Mesenchymal stem cell (in vitro differentiated cells and primary cell): ENCODE data around the gene PCSK7.

ENCODE experiments used
- DNase-seq: peaks from one replicate; pipeline ENCODE4 v3.0.0-alpha.2; 2013
- H2AFZ ChIP-seq: one replicate; pipeline ENCODE4 v1.6.1; 2013; ENCODE audit warnings: low read depth, mild to moderate bottlenecking, control low read depth, inconsistent platforms, low read length, moderate library complexity
- H2AK5ac ChIP-seq: 2 replicates; pipeline ENCODE4 v1.6.1; 2013; ENCODE audit warnings: low read length, moderate library complexity, mild to moderate bottlenecking, inconsistent platforms; ENCODE audit not compliant: severe bottlenecking
- H2BK120ac ChIP-seq: one replicate; pipeline ENCODE4 v1.6.1; 2013; ENCODE audit warnings: low read depth, mild to moderate bottlenecking, inconsistent platforms, low read length, moderate library complexity
- H2BK12ac ChIP-seq, 2 experiments: one replicate each; pipeline ENCODE4 v1.6.1; 2013; ENCODE audit warnings: inconsistent platforms in 2 of 2, low read length in 2 of 2, mild to moderate bottlenecking in 2 of 2, moderate library complexity in 2 of 2, control low read depth in 1 of 2
- H2BK15ac ChIP-seq: one replicate; pipeline ENCODE4 v1.6.1; 2013; ENCODE audit warnings: mild to moderate bottlenecking, low read depth, inconsistent platforms; ENCODE audit not compliant: poor library complexity, severe bottlenecking
- H2BK5ac ChIP-seq: 2 replicates; pipeline ENCODE4 v1.6.1; 2013; ENCODE audit warnings: low read depth, mild to moderate bottlenecking, low read length, control low read depth, inconsistent platforms; ENCODE audit not compliant: poor library complexity, severe bottlenecking
- H3K14ac ChIP-seq, 2 experiments: one replicate each; pipeline ENCODE4 v1.6.1; 2013; ENCODE audit warnings: inconsistent platforms in 2 of 2, low read length in 2 of 2, control low read depth in 1 of 2, mild to moderate bottlenecking in 1 of 2, moderate library complexity in 1 of 2
- H3K18ac ChIP-seq, 2 experiments: one replicate each; pipeline ENCODE4 v1.6.1; 2013; ENCODE audit warnings: inconsistent platforms in 2 of 2, low read length in 2 of 2, control low read depth in 1 of 2, low read depth in 1 of 2, mild to moderate bottlenecking in 1 of 2
- H3K23ac ChIP-seq, 2 experiments: one replicate each; pipeline ENCODE4 v1.6.1; 2013; ENCODE audit warnings: inconsistent platforms in 2 of 2, low read length in 2 of 2, mild to moderate bottlenecking in 2 of 2, moderate library complexity in 2 of 2, control low read depth in 1 of 2
- H3K27ac ChIP-seq: 2 replicates; pipeline ENCODE4 v1.5.1; 2013; ENCODE audit warnings: mild to moderate bottlenecking, moderate library complexity, low read length, control low read depth, inconsistent platforms; ENCODE audit not compliant: poor library complexity, severe bottlenecking
- H3K27me3 ChIP-seq, 2 experiments: 2 replicates each; pipeline versions ENCODE4 v1.6.1 to v1.7.0; 2013; ENCODE audit warnings: low read length in 2 of 2, mild to moderate bottlenecking in 2 of 2, moderate library complexity in 2 of 2, control low read depth in 1 of 2, inconsistent platforms in 1 of 2; ENCODE audit not compliant: control insufficient read depth in 1 of 2, insufficient read depth in 1 of 2
- H3K36me3 ChIP-seq, 2 experiments: 2 replicates each; pipeline versions ENCODE4 v1.6.1 to v1.7.0; 2013; ENCODE audit warnings: low read length in 2 of 2, control low read depth in 1 of 2, inconsistent platforms in 1 of 2, low read depth in 1 of 2, mild to moderate bottlenecking in 1 of 2; ENCODE audit not compliant: insufficient read depth in 2 of 2, control insufficient read depth in 1 of 2
- H3K4ac ChIP-seq, 2 experiments: one replicate each; pipeline ENCODE4 v1.6.1; 2013; ENCODE audit warnings: inconsistent platforms in 2 of 2, low read length in 2 of 2, mild to moderate bottlenecking in 2 of 2, moderate library complexity in 2 of 2, control low read depth in 1 of 2, low read depth in 1 of 2
- H3K4me1 ChIP-seq: 2 replicates; pipeline ENCODE4 v1.6.1; 2013; ENCODE audit warnings: low read depth, low read length, control low read depth; ENCODE audit not compliant: control insufficient read depth, insufficient read depth
- H3K4me2 ChIP-seq: 2 replicates; pipeline ENCODE4 v1.6.1; 2013; ENCODE audit warnings: low read length, mild to moderate bottlenecking, inconsistent platforms; ENCODE audit not compliant: poor library complexity, severe bottlenecking
- H3K4me3 ChIP-seq, 2 experiments: 2 replicates each; pipeline versions ENCODE4 v1.5.1 to v1.7.0; 2013; ENCODE audit warnings: low read length in 2 of 2, mild to moderate bottlenecking in 2 of 2, control low read depth in 1 of 2, low read depth in 1 of 2; ENCODE audit not compliant: insufficient read depth in 1 of 2
- H3K79me1 ChIP-seq: replicated peaks from 2 replicates; pipeline ENCODE4 v1.6.1; 2013; ENCODE audit warnings: mild to moderate bottlenecking, control low read depth, low read length, inconsistent platforms; ENCODE audit not compliant: poor library complexity, severe bottlenecking
- H3K9ac ChIP-seq: 2 replicates; pipeline ENCODE4 v1.7.0; 2013; ENCODE audit warnings: mild to moderate bottlenecking, low read length, moderate library complexity
- H3K9me3 ChIP-seq: 2 replicates; pipeline ENCODE4 v1.7.0; 2013; ENCODE audit warnings: mild to moderate bottlenecking, low read length; ENCODE audit not compliant: control insufficient read depth
- H4K8ac ChIP-seq: one replicate; pipeline ENCODE4 v1.6.1; 2013; ENCODE audit warnings: inconsistent platforms, mild to moderate bottlenecking, low read length, moderate library complexity
- H4K91ac ChIP-seq: one replicate; pipeline ENCODE4 v1.6.1; 2013; ENCODE audit warnings: mild to moderate bottlenecking, low read length, inconsistent platforms
- WGBS: methylation state at CpG from one replicate; pipeline ENCODE4 v1.1.7; 2013; ENCODE audit warnings: mixed read lengths; 5-methylcytosine and 5-hydroxymethylcytosine counted together

The PCSK7 gene

DNA sequence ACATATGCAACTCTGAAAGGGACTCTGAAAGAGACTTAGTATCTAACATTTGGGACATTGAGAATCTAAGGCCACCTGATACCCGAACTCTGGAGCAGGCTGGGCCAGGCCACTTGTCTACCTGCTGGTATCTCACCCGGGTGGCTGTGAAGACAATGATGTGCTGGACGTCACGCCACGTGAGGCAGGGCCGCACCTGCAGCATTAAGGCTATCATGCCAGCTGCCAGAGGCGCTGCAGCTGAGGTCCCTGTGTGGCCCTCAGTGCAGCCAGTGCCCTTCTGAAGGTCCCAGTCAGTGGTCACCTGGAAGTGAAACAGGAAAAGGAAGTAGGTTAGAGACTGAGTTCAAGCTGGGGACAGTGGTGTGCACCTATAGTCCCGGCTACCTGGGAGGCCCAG lies 12.4 kb downstream of the PCSK7 start:
- H2BK15ac ChIP-seq, result no peak overlapping the region
- H3K4me1 ChIP-seq, result peaks cover 8% of the 10 kb centered on the region
- no peak overlapping the region for H2AK5ac ChIP-seq
- H2AFZ ChIP-seq, result no peak overlapping the region
- no peak overlapping the region for H4K8ac ChIP-seq
- no peak overlapping the region for H3K9ac ChIP-seq
- H4K91ac ChIP-seq, result no peak overlapping the region
- H3K4ac ChIP-seq, result no peak overlapping the region
- H3K23ac ChIP-seq, result no peak overlapping the region
- no peak for DNase-seq
- H3K4me3 ChIP-seq, result no peak overlapping the region
- no peak overlapping the region for H3K27ac ChIP-seq
- 94% methylated on average over 8 of the region's 8 CpGs for WGBS
- H2BK12ac ChIP-seq, result no peak overlapping the region
- H3K18ac ChIP-seq, result no peak overlapping the region
- H3K4me2 ChIP-seq, result no peak overlapping the region
- peaks cover 62 to 71% of the 10 kb centered on the region in 2 experiments for H3K36me3 ChIP-seq
- no peak overlapping the region for H3K14ac ChIP-seq
- no peak overlapping the region for H2BK5ac ChIP-seq
- H2BK120ac ChIP-seq, result no peak overlapping the region
- H3K79me1 ChIP-seq, result peaks cover 5% of the 10 kb centered on the region
- H3K27me3 ChIP-seq, result no peaks in the 10 kb centered on the region
- H3K9me3 ChIP-seq, result no peaks in the 10 kb centered on the region

DNA sequence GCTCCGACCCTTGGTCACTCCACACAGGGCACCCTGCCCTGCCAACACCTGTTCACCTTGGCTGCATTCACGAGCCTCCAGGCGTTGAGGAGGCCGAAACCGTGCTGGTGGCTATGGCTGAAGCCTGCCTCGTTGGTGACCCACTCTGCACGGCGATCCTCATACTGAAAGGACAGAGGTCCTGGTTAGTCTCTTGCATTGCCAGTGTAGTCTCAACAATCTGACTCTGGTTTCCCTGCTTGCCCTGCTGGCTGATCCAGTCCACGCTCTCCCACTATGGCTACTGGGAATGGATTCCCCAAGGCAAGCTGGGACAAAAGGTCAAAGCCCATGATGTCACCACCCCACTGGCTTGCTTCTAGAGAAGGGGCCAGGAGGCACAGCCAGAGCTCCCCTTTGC lies 12.9 kb downstream of the PCSK7 start:
- Histone ChIP-seq H2BK15ac (no peak overlapping the region), H3K4me3 (no peak overlapping the region), H3K9ac (no peak overlapping the region), H2BK5ac (no peak overlapping the region), H2BK12ac (no peak overlapping the region), H3K4ac (no peak overlapping the region), H2AK5ac (no peak overlapping the region), H4K91ac (no peak overlapping the region), H3K4me1 (peaks cover 8% of the 10 kb centered on the region), H3K14ac (no peak overlapping the region), H3K27me3 (no peaks in the 10 kb centered on the region), H3K4me2 (no peak overlapping the region), H3K23ac (peak overlapping the region in 1 of 2 experiments; percentile 15), H3K9me3 (no peaks in the 10 kb centered on the region), H4K8ac (no peak overlapping the region), H2AFZ (no peak overlapping the region), H3K18ac (no peak overlapping the region), H2BK120ac (no peak overlapping the region), H3K36me3 (peaks cover 59 to 71% of the 10 kb centered on the region in 2 experiments), H3K79me1 (peaks cover 5% of the 10 kb centered on the region), H3K27ac (no peak overlapping the region)
- DNase-seq, result no peak
- WGBS, result 98% methylated on average over 9 of the region's 9 CpGs

DNA sequence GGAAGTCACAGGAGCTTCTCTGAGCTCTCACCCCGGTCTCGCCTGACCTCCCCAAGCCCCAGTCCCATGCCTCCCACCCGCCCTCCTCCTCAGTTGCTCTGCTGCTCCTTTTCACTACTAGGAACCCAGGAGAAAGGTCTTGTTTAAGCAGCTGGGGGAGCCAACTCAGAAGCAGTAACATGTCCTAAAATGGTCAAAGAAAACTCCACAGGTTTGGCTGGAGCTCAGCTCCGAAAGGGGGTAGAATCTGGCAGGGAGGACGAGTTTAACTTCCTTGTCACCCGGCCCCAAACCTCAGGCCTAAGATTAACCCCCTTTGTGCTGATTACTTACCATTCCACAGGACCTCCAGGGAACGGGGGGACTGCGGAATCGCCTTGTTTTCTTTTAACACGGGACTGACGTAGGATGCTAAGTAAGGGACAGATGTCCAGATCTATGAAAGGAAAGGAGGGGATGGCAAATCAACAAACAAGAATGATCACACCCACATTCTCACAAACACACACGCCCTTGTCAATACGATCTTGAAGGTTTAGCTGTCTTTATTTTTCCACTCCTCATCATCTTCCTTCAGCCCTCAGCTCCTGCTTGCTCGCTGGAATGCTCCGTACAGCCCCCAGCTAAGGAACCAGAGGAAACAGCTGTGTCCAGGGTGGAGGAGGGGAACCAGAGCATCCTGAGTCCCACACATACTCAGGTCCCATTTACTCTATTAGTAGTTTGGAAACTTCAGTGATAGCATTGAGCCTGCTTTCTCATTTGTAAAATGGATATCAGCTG lies 13.5 kb downstream of the PCSK7 start:
- no peak overlapping the region for H2BK12ac ChIP-seq

DNA sequence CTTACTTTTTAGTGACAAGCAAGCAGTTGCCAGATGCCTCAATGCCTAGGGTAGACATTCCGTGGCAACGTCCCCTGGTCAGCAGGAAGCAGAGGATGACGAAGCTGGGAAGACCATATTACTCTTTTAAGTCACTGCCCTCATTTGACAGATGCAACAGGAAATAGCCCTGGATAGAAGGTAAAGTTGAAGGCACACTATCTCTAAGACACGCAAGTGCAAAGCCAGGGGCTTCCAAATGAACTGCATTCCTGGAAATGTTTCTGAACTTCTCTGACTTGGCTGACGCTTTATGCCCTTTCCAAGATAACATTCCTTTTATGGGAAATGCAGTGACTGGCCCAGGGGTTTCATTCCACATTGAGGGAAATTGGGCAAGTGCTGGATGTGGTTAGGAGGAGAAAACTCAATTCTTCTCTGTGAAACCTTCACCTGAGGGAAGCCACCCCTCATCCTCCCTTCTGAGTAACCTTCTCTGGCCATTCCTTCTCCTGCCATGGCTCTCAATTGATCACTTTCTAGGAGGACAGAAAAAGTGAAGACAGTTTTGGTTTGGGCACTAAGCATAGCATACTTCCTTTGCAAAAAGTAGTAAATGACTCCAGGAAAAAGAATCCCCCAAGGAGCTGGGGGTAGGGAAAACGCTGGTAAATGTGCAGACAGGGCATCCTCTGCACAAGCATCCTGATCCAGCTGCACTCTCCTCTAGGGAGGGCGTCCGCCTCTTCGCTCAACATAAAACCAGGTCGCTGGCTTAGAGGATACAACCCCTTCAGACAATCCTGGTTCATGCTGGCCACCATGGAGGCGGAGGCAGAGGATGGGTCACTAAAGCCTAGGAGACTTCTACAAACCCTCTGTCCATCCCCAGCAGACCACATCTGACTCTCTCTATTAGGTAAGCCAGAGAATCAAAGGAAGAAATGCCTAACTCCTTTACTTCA lies 14.5 kb downstream of the PCSK7 start:
- Histone ChIP-seq H3K4me2 (no peak overlapping the region), H3K27ac (no peak overlapping the region), H4K8ac (no peak overlapping the region), H3K9me3 (no peaks in the 10 kb centered on the region), H2BK5ac (no peak overlapping the region), H3K4me3 (no peak overlapping the region), H3K79me1 (peaks cover 5% of the 10 kb centered on the region), H3K18ac (no peak overlapping the region), H2AK5ac (no peak overlapping the region), H2AFZ (no peak overlapping the region), H3K23ac (no peak overlapping the region), H2BK15ac (no peak overlapping the region), H4K91ac (no peak overlapping the region), H3K4ac (no peak overlapping the region), H3K9ac (peak overlapping the region; percentile 62), H2BK12ac (no peak overlapping the region), H3K14ac (no peak overlapping the region), H3K36me3 (peaks cover 52 to 70% of the 10 kb centered on the region in 2 experiments), H3K27me3 (no peaks in the 10 kb centered on the region), H3K4me1 (peaks cover 8% of the 10 kb centered on the region), H2BK120ac (no peak overlapping the region)
- DNase-seq, result peak; percentile 54
- WGBS, result 77% methylated on average over 11 of the region's 11 CpGs

More for the DNA sequence above, 13.5 kb downstream of the PCSK7 start:
- Histone ChIP-seq H3K27ac (no peak overlapping the region), H3K9me3 (no peaks in the 10 kb centered on the region), H3K4me1 (peaks cover 8% of the 10 kb centered on the region), H2AFZ (no peak overlapping the region), H3K27me3 (no peaks in the 10 kb centered on the region), H3K23ac (no peak overlapping the region), H3K18ac (no peak overlapping the region), H4K8ac (no peak overlapping the region), H3K4me2 (no peak overlapping the region), H3K4me3 (no peak overlapping the region), H2BK120ac (no peak overlapping the region), H3K4ac (no peak overlapping the region), H4K91ac (no peak overlapping the region), H3K79me1 (peaks cover 5% of the 10 kb centered on the region), H2BK15ac (no peak overlapping the region), H3K14ac (no peak overlapping the region), H3K9ac (peak overlapping the region; percentile 62), H3K36me3 (peaks cover 53 to 68% of the 10 kb centered on the region in 2 experiments), H2BK5ac (no peak overlapping the region), H2AK5ac (no peak overlapping the region)
- no peak for DNase-seq
- WGBS, result 90% methylated on average over 6 of the region's 15 CpGs
